IMR-90 (cell line): ENCODE measurements around the gene ITM2C. TPM values are rescaled to one million over a fixed set of nuclear protein-coding genes. Genes with fewer than 3 reads are reported as not detected.

Source experiments
- ATAC-seq: fragments of 200-7000 bp; cut with Tn5 transposase; 2 replicates; pipeline ENCODE4 v1.9.1; 2020; ENCODE audit warnings: low read depth, mild to moderate bottlenecking, moderate library complexity
- BruUV-seq: library from RNA; stranded (reverse); fragments of 400-500 nt; replicated peaks from 2 replicates; lab custom pipeline; 2021; lab: Mats Ljungman, UMichigan
- CTCF ChIA-PET: fragments of 300-600 bp; formaldehyde crosslinking; extraction: SDS; loops from one replicate; lab custom pipeline; 2021; ENCODE audit warnings: antibody characterized with exemption; lab: Yijun Ruan, JAX
- POLR2A ChIA-PET: fragments of 300-600 bp; sonication (Branson Sonifier 250); formaldehyde crosslinking; loops from one replicate; lab custom pipeline; 2022; ENCODE audit warnings: antibody characterized with exemption; ENCODE audit not compliant: unreplicated experiment; lab: Charles Lee
- DNase-seq: peaks from one replicate; pipeline ENCODE4 v3.0.0; 2013
- H2AFZ ChIP-seq: replicated peaks from 2 replicates; pipeline ENCODE3; 2013; ENCODE audit warnings: low read length, mild to moderate bottlenecking; ENCODE audit not compliant: poor library complexity
- H2AK5ac ChIP-seq: 2 replicates; pipeline ENCODE4 v1.6.1; 2013; ENCODE audit warnings: low read depth, low read length, inconsistent platforms
- H2AK9ac ChIP-seq: replicated peaks from 2 replicates; pipeline ENCODE3; 2013; ENCODE audit warnings: mild to moderate bottlenecking, low read depth, low read length, moderate library complexity; ENCODE audit not compliant: poor library complexity
- H2BK120ac ChIP-seq: 2 replicates; pipeline ENCODE4 v1.6.1; 2013; ENCODE audit warnings: low read depth, low read length, inconsistent platforms
- H2BK15ac ChIP-seq: 3 replicates; pipeline ENCODE4 v1.6.1; 2013; ENCODE audit warnings: low read depth, low read length, inconsistent platforms
- H2BK20ac ChIP-seq: 2 replicates; pipeline ENCODE4 v1.6.1; 2013; ENCODE audit warnings: low read depth, mild to moderate bottlenecking, inconsistent platforms, low read length, moderate library complexity
- H2BK5ac ChIP-seq: 2 replicates; pipeline ENCODE4 v1.6.1; 2013; ENCODE audit warnings: mild to moderate bottlenecking, low read depth, low read length, inconsistent platforms; ENCODE audit not compliant: poor library complexity, severe bottlenecking
- H3K14ac ChIP-seq: replicated peaks from 2 replicates; pipeline ENCODE4 v1.6.1; 2013; ENCODE audit warnings: low read depth, low read length, inconsistent platforms
- H3K18ac ChIP-seq: 2 replicates; pipeline ENCODE4 v1.6.1; 2013; ENCODE audit warnings: low read depth, low read length, control low read depth
- H3K23ac ChIP-seq: 2 replicates; pipeline ENCODE4 v1.6.1; 2013; ENCODE audit warnings: low read depth, low read length, inconsistent platforms
- H3K27ac ChIP-seq: 2 replicates; pipeline ENCODE4 v1.5.1; 2013; ENCODE audit warnings: mild to moderate bottlenecking, control low read depth, low read length; ENCODE audit not compliant: insufficient read depth
- H3K27me3 ChIP-seq: 2 replicates; pipeline ENCODE4 v1.6.1; 2013; ENCODE audit warnings: low read length; ENCODE audit not compliant: control insufficient read depth, insufficient read depth
- H3K36me3 ChIP-seq: 2 replicates; pipeline ENCODE4 v1.6.1; 2013; ENCODE audit warnings: low read length, mixed read lengths; ENCODE audit not compliant: control insufficient read depth, insufficient read depth
- H3K4ac ChIP-seq: 2 replicates; pipeline ENCODE4 v1.6.1; 2013; ENCODE audit warnings: low read depth, low read length, inconsistent platforms
- H3K4me1 ChIP-seq: 2 replicates; pipeline ENCODE4 v1.6.1; 2013; ENCODE audit warnings: low read length, mixed read lengths; ENCODE audit not compliant: control insufficient read depth, insufficient read depth
- H3K4me2 ChIP-seq: 2 replicates; pipeline ENCODE4 v1.6.1; 2013; ENCODE audit warnings: low read depth, mild to moderate bottlenecking, control low read depth, low read length, moderate library complexity
- H3K4me3 ChIP-seq: 2 replicates; pipeline ENCODE4 v1.5.1; 2013; ENCODE audit warnings: low read depth, mild to moderate bottlenecking, control low read depth, low read length, moderate library complexity; ENCODE audit not compliant: insufficient read depth
- H3K56ac ChIP-seq: 2 replicates; pipeline ENCODE4 v1.6.1; 2013; ENCODE audit warnings: low read length, inconsistent platforms; ENCODE audit not compliant: insufficient read depth; ENCODE audit errors: extremely low read depth
- H3K79me1 ChIP-seq, 2 experiments: 2 replicates each; pipeline ENCODE4 v1.6.1; 2013; ENCODE audit warnings: low read length in 2 of 2, inconsistent platforms in 1 of 2, low read depth in 1 of 2
- H3K9ac ChIP-seq: 2 replicates; pipeline ENCODE4 v1.6.1; 2013; ENCODE audit warnings: low read depth, low read length, control low read depth
- H3K9me1 ChIP-seq: 2 replicates; pipeline ENCODE4 v1.6.1; 2013; ENCODE audit warnings: low read length, inconsistent platforms; ENCODE audit not compliant: insufficient read depth
- H3K9me3 ChIP-seq: 2 replicates; pipeline ENCODE4 v1.6.1; 2013; ENCODE audit warnings: low read length; ENCODE audit not compliant: control insufficient read depth, insufficient read depth
- H4K20me1 ChIP-seq: 2 replicates; pipeline ENCODE4 v1.6.1; 2013; ENCODE audit warnings: low read length, inconsistent platforms; ENCODE audit not compliant: insufficient read depth
- H4K5ac ChIP-seq: 2 replicates; pipeline ENCODE4 v1.6.1; 2013; ENCODE audit warnings: mild to moderate bottlenecking, low read depth, low read length, control low read depth
- H4K8ac ChIP-seq, 2 experiments: 2 replicates each; pipeline ENCODE4 v1.6.1; 2013; ENCODE audit warnings: low read depth in 2 of 2, low read length in 2 of 2, control low read depth in 1 of 2, inconsistent platforms in 1 of 2
- H4K91ac ChIP-seq: 2 replicates; pipeline ENCODE4 v1.6.1; 2013; ENCODE audit warnings: low read depth, low read length, inconsistent platforms; ENCODE audit not compliant: insufficient read depth
- CEBPB ChIP-seq: IDR thresholded peaks from 2 replicates; pipeline ENCODE4 v1.6.1; 2012; ENCODE audit warnings: low read depth, low read length, improper control_type of control experiment
- CHD1 ChIP-seq: IDR thresholded peaks from 2 replicates; pipeline ENCODE4 v1.6.1; 2012; ENCODE audit warnings: low read depth, low read length, improper control_type of control experiment
- FOS ChIP-seq: fragments of 150-350 bp; IDR thresholded peaks from 2 replicates; pipeline ENCODE4 v1.6.1; 2016; ENCODE audit warnings: low read depth, low read length
- MAZ ChIP-seq: IDR thresholded peaks from 2 replicates; pipeline ENCODE4 v1.6.1; 2012; ENCODE audit warnings: low read depth, mild to moderate bottlenecking, low read length, improper control_type of control experiment, moderate library complexity, borderline replicate concordance
- MXI1 ChIP-seq: IDR thresholded peaks from 2 replicates; pipeline ENCODE4 v1.6.1; 2012; ENCODE audit warnings: low read depth, mild to moderate bottlenecking, low read length, moderate library complexity, borderline replicate concordance
- NFE2L2 ChIP-seq: fragments of 150-350 bp; IDR thresholded peaks from 2 replicates; pipeline ENCODE4 v1.6.1; 2016; ENCODE audit warnings: low read depth, mild to moderate bottlenecking, low read length
- POLR2A ChIP-seq: IDR thresholded peaks from 2 replicates; pipeline ENCODE4 v1.6.1; 2012; ENCODE audit warnings: mild to moderate bottlenecking, low read depth, low read length
- RAD21 ChIP-seq: IDR thresholded peaks from 2 replicates; pipeline ENCODE4 v1.6.1; 2012; ENCODE audit warnings: low read length, improper control_type of control experiment
- RCOR1 ChIP-seq: IDR thresholded peaks from 2 replicates; pipeline ENCODE4 v1.6.1; 2012; ENCODE audit warnings: mild to moderate bottlenecking, low read length, improper control_type of control experiment; ENCODE audit not compliant: insufficient replicate concordance
- SMC3 ChIP-seq: fragments of 150-350 bp; IDR thresholded peaks from 2 replicates; pipeline ENCODE4 v1.6.1; 2016; ENCODE audit warnings: low read depth, mild to moderate bottlenecking, antibody characterized with exemption, low read length, moderate library complexity
- WGBS, 2 experiments: methylation state at CpG; one replicate each; pipeline versions ENCODE4 v1.1.5 to v1.1.7; 2013; ENCODE audit warnings: missing lambda C conversion rate in 2 of 2; ENCODE audit not compliant: insufficient read length in 1 of 2; ENCODE audit errors: extremely low coverage in 2 of 2; 5-methylcytosine and 5-hydroxymethylcytosine counted together
- dilution Hi-C: fragments of 300-500 bp; cut with HindIII; formaldehyde crosslinking; loops from one replicate; pipeline ENCODE4 v1.14.3; 2018; ENCODE audit warnings: low sequenced_read_pairs; ENCODE audit not compliant: unreplicated experiment
- in situ Hi-C: fragments of 300-500 bp; cut with MboI; formaldehyde crosslinking; loops from 3 replicates; pipeline ENCODE4 v1.14.3; 2019; ENCODE audit warnings: low sequenced_read_pairs, inconsistent platforms, mixed read lengths
- intact Hi-C: fragments of 100-400 bp; cut with micrococcal nuclease; formaldehyde crosslinking; loops from 2 replicates; pipeline ENCODE4 v1.10.0; 2022
- polyA plus RNA-seq, 3 experiments: library from polyadenylated mRNA; depleted of rRNA; stranded (reverse); fragments of >200 nt; gene quantifications; 2 replicates each; pipeline ENCODE4 v1.2.3, GENCODE V29; 2012; ENCODE audit warnings: low replicate concordance in 1 of 3
- total RNA-seq: library from RNA; depleted of rRNA; stranded (reverse); fragments of >200 nt; gene quantifications from 2 replicates; pipeline ENCODE4 v1.2.3, GENCODE V29; 2012
- TF ChIP-seq, protein P1 (sequence below): conservative IDR thresholded peaks from 2 replicates; pipeline ENCODE4 v1.5.1; 2012; ENCODE audit warnings: mild to moderate bottlenecking, low read depth, low read length, improper control_type of control experiment
- TF ChIP-seq, protein P2 (sequence below): fragments of 150-350 bp; IDR thresholded peaks from 2 replicates; pipeline ENCODE4 v1.6.1; 2016; ENCODE audit warnings: low read depth, mild to moderate bottlenecking, low read length, moderate library complexity, borderline replicate concordance
- TF ChIP-seq, protein P3 (sequence below): fragments of 150-350 bp; IDR thresholded peaks from 2 replicates; pipeline ENCODE4 v1.6.1; 2017; ENCODE audit warnings: mild to moderate bottlenecking, antibody characterized with exemption, low read length, low read depth

ITM2C gene
- total and polyA plus RNA-seq, 2 of the 4 experiments (the other 2 are of a cell fraction): 46.8 to 274 TPM

DNA sequence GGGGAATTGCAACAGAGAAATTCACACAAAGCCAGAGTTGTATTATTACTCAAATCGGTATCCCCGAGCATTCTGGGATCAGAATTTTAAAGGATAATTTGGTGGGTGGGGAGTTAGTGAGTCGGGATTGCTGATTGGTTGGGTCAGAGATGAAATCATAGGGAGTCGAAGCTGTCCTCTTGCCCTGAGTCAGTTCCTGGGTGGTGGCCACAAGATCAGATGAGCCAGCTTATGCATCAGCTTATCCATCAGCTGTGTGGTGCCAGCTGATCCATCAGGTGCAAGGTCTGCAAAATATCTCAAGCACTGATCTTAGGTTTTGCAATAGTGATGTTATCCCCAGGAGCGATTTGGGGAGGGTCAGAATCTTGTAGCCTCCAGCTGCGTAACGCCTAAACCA lies 34.3 kb upstream of the ITM2C start:
- no peak overlapping the region for H2BK120ac ChIP-seq
- H4K8ac ChIP-seq: no peak overlapping the region
- no peak overlapping the region for H3K27ac ChIP-seq
- no peak for TF ChIP-seq CEBPB
- no peak for TF ChIP-seq CHD1
- TF ChIP-seq, protein P1, sequence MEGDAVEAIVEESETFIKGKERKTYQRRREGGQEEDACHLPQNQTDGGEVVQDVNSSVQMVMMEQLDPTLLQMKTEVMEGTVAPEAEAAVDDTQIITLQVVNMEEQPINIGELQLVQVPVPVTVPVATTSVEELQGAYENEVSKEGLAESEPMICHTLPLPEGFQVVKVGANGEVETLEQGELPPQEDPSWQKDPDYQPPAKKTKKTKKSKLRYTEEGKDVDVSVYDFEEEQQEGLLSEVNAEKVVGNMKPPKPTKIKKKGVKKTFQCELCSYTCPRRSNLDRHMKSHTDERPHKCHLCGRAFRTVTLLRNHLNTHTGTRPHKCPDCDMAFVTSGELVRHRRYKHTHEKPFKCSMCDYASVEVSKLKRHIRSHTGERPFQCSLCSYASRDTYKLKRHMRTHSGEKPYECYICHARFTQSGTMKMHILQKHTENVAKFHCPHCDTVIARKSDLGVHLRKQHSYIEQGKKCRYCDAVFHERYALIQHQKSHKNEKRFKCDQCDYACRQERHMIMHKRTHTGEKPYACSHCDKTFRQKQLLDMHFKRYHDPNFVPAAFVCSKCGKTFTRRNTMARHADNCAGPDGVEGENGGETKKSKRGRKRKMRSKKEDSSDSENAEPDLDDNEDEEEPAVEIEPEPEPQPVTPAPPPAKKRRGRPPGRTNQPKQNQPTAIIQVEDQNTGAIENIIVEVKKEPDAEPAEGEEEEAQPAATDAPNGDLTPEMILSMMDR: no peak
- TF ChIP-seq SMC3: no peak
- TF ChIP-seq RAD21: no peak
- TF ChIP-seq MXI1: no peak
- no peak for TF ChIP-seq FOS
- no peak for TF ChIP-seq MAZ
- TF ChIP-seq, protein P2, sequence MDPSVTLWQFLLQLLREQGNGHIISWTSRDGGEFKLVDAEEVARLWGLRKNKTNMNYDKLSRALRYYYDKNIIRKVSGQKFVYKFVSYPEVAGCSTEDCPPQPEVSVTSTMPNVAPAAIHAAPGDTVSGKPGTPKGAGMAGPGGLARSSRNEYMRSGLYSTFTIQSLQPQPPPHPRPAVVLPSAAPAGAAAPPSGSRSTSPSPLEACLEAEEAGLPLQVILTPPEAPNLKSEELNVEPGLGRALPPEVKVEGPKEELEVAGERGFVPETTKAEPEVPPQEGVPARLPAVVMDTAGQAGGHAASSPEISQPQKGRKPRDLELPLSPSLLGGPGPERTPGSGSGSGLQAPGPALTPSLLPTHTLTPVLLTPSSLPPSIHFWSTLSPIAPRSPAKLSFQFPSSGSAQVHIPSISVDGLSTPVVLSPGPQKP: no peak
- TF ChIP-seq RCOR1: no peak
- TF ChIP-seq POLR2A: no peak
- TF ChIP-seq, protein P3, sequence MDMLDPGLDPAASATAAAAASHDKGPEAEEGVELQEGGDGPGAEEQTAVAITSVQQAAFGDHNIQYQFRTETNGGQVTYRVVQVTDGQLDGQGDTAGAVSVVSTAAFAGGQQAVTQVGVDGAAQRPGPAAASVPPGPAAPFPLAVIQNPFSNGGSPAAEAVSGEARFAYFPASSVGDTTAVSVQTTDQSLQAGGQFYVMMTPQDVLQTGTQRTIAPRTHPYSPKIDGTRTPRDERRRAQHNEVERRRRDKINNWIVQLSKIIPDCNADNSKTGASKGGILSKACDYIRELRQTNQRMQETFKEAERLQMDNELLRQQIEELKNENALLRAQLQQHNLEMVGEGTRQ: no peak
- TF ChIP-seq NFE2L2: no peak
- no peaks in the 10 kb centered on the region for H3K9me1 ChIP-seq
- no peak overlapping the region for H3K4me3 ChIP-seq
- no peak overlapping the region for H4K5ac ChIP-seq
- H2BK20ac ChIP-seq: no peak overlapping the region
- no TSS peak for BruUV-seq
- no peak overlapping the region for H3K4me2 ChIP-seq
- peaks cover 34% of the 10 kb centered on the region for H3K27me3 ChIP-seq
- dilution Hi-C loops: no loop called here
- no peak overlapping the region for H2AFZ ChIP-seq
- no peaks in the 10 kb centered on the region for H3K36me3 ChIP-seq
- H2BK5ac ChIP-seq: no peak overlapping the region
- DNase-seq (no peak), ATAC-seq (no peak)
- no CpG with 5 or more reads among the region's 7 CpGs for WGBS, 2 experiments
- no peaks in the 10 kb centered on the region for H3K4me1 ChIP-seq
- H3K18ac ChIP-seq: no peak overlapping the region
- no peak overlapping the region for H2BK15ac ChIP-seq
- H4K91ac ChIP-seq: no peak overlapping the region
- H3K9me3 ChIP-seq: peaks cover 6% of the 10 kb centered on the region
- H3K23ac ChIP-seq: no peak overlapping the region
- ChIA-PET POLR2A (no interaction called here), CTCF (interaction anchor here (1.6 kb wide), 1 partner anchor 10 kb away, joined by 4 read pairs; no protein-coding TSS in a partner anchor)
- no peaks in the 10 kb centered on the region for H4K20me1 ChIP-seq
- H3K4ac ChIP-seq: no peak overlapping the region
- no peak overlapping the region for H3K14ac ChIP-seq
- H2AK5ac ChIP-seq: no peak overlapping the region
- H3K56ac ChIP-seq: no peak overlapping the region
- no peaks in the 10 kb centered on the region for H3K79me1 ChIP-seq
- H3K9ac ChIP-seq: no peak overlapping the region
- intact Hi-C loops: no loop called here
- no peak overlapping the region for H2AK9ac ChIP-seq
- in situ Hi-C loops: loop anchor here (5.0 kb wide), 1 partner anchor 152 kb away; no protein-coding TSS in a partner anchor
